Measurements from ENCODE around the gene LIN7B.

- TF ChIP-seq POLR2A (IDR thresholded peaks at IDR 0.05) (no peak), CTCF (IDR thresholded peaks at IDR 0.05) (no peak), POLR2AphosphoS5 (IDR thresholded peaks at IDR 0.05; ENCODE audit: insufficient read depth in 1 of 2, low read depth in 1 of 2) (no peak)
Measured at GRCh38 chr19:49098795-49099194, 15.4 kb upstream of the LIN7B start.
